ENCODE measurements around the gene LECT2.

The LECT2 gene

GRCh38 chr5:135954899-135955298, at the start of gene LECT2:
Gene LECT2 (minus strand): TSS chr5:135954983. CDS start chr5:135954833, 150 bp downstream.
- DNase-seq = no peak

- DNase-seq = no peak
Measured at GRCh38 chr5:136004436-136004835, 49.7 kb upstream of the LECT2 start.

- DNase-seq = no peak
Measured at GRCh38 chr5:136001466-136001981, 46.7 kb upstream of the LECT2 start.

- DNase-seq = no peak
Measured at GRCh38 chr5:136000932-136001331, 46.1 kb upstream of the LECT2 start.

- DNase-seq = no peak
Measured at GRCh38 chr5:136000147-136000546, 45.4 kb upstream of the LECT2 start.

- no peak for DNase-seq
Measured at GRCh38 chr5:135999406-136000139, 44.8 kb upstream of the LECT2 start.

GRCh38 chr5:135998889-135999288, 44.1 kb upstream of the LECT2 start:
- DNase-seq = no peak

GRCh38 chr5:135997673-135998335, 43.0 kb upstream of the LECT2 start:
- DNase-seq = no peak

- no peak for DNase-seq
Measured at GRCh38 chr5:135996611-135997010, 41.8 kb upstream of the LECT2 start.

GRCh38 chr5:135995976-135996375, 41.2 kb upstream of the LECT2 start:
- no peak for DNase-seq

GRCh38 chr5:135993880-135994636, 39.3 kb upstream of the LECT2 start:
- DNase-seq = no peak

- DNase-seq = no peak
Measured at GRCh38 chr5:135993335-135993879, 38.6 kb upstream of the LECT2 start.

GRCh38 chr5:135991429-135991828, 36.6 kb upstream of the LECT2 start:
- no peak for DNase-seq

GRCh38 chr5:135990528-135991255, 35.9 kb upstream of the LECT2 start:
- DNase-seq = no peak

GRCh38 chr5:135989686-135990085, 34.9 kb upstream of the LECT2 start:
- DNase-seq = no peak

GRCh38 chr5:135988546-135988945, 33.8 kb upstream of the LECT2 start:
- DNase-seq = no peak

GRCh38 chr5:135986891-135987401, 32.2 kb upstream of the LECT2 start:
- DNase-seq = no peak

- DNase-seq = no peak
Measured at GRCh38 chr5:135986401-135986800, 31.6 kb upstream of the LECT2 start.

GRCh38 chr5:135985951-135986350, 31.2 kb upstream of the LECT2 start:
- no peak for DNase-seq

GRCh38 chr5:135980620-135981019, 25.8 kb upstream of the LECT2 start:
- no peak for DNase-seq

- no peak for DNase-seq
Measured at GRCh38 chr5:135979510-135979909, 24.7 kb upstream of the LECT2 start.

- DNase-seq = no peak
Measured at GRCh38 chr5:135978993-135979392, 24.2 kb upstream of the LECT2 start.

Data from stimulated activated CD4-positive, alpha-beta T cell treated with anti-CD3 and anti-CD28 coated beads, Interleukin-15, amount 100 ng/mL, for 24 hours (primary cell).